ENCODE results near the gene PPRC1. TPM values are rescaled to one million over a fixed set of nuclear protein-coding genes. Genes with fewer than 3 reads are reported as not detected.

Gene PPRC1
- polyA plus RNA-seq, 1 donor from 2014 or later = 6.0 TPM

GRCh38 chr10:102118867-102119266 is 14.0 kb upstream of the PPRC1 start:
- Histone ChIP-seq H3K27ac (ENCODE audit: low read length) (peak overlapping the region; percentile 97), H2AFZ (ENCODE audit: low read depth, low read length) (no peak overlapping the region)

GRCh38 chr10:102119417-102120141 is 13.3 kb upstream of the PPRC1 start:
- no peaks in the 10 kb centered on the region for H3K9me2 ChIP-seq (ENCODE audit: insufficient read depth, low read length)
- no peak overlapping the region for H2AFZ ChIP-seq (ENCODE audit: low read depth, low read length)
- H3K27me3 ChIP-seq (ENCODE audit: insufficient read depth, low read depth, low read length) = no peaks in the 10 kb centered on the region
- no peaks in the 10 kb centered on the region for H4K20me1 ChIP-seq (ENCODE audit: insufficient read depth)
- no peaks in the 10 kb centered on the region for H3K36me3 ChIP-seq (ENCODE audit: insufficient read depth, low read length)
- no peak for TF ChIP-seq SMC3 (conservative IDR thresholded peaks at IDR 0.05; ENCODE audit: poor library complexity)
- peak; percentile 7 for TF ChIP-seq TAF1 (IDR thresholded peaks at IDR 0.05; ENCODE audit: low read depth)
- H3K27ac ChIP-seq (ENCODE audit: low read length) = peak overlapping the region; percentile 97
- H3K4me2 ChIP-seq (ENCODE audit: low read length) = peak overlapping the region; percentile 95
- no peaks in the 10 kb centered on the region for H3F3A ChIP-seq (ENCODE audit: insufficient read depth, low read length, poor library complexity, severe bottlenecking)
- peak overlapping the region; percentile 88 for H3K9ac ChIP-seq (ENCODE audit: low read length)
- no peaks in the 10 kb centered on the region for H3K9me3 ChIP-seq (ENCODE audit: low read length)
- H3K79me2 ChIP-seq (replicated peaks; ENCODE audit: insufficient read depth, low read length) = peaks cover 49% of the 10 kb centered on the region
- peak overlapping the region; percentile 92 for H3K4me3 ChIP-seq (ENCODE audit: low read length)

More at GRCh38 chr10:102118867-102119266, 14.0 kb upstream of the PPRC1 start:
- H3K4me2 ChIP-seq (ENCODE audit: low read length) = peak overlapping the region; percentile 95
- no peak for TF ChIP-seq POLR2AphosphoS5 (IDR thresholded peaks at IDR 0.05)
- peak; percentile 16 for TF ChIP-seq MXI1 (conservative IDR thresholded peaks at IDR 0.05; ENCODE audit: poor library complexity, severe bottlenecking)
- no peak for TF ChIP-seq CTCF (IDR thresholded peaks at IDR 0.05; ENCODE audit: poor library complexity, severe bottlenecking)
- TF ChIP-seq TAF1 (IDR thresholded peaks at IDR 0.05; ENCODE audit: low read depth) = no peak
- H3K27me3 ChIP-seq (ENCODE audit: insufficient read depth, low read depth, low read length) = no peaks in the 10 kb centered on the region
- peak overlapping the region; percentile 88 for H3K9ac ChIP-seq (ENCODE audit: low read length)
- no peaks in the 10 kb centered on the region for H4K20me1 ChIP-seq (ENCODE audit: insufficient read depth)
- no peaks in the 10 kb centered on the region for H3F3A ChIP-seq (ENCODE audit: insufficient read depth, low read length, poor library complexity, severe bottlenecking)
- H3K79me2 ChIP-seq (replicated peaks; ENCODE audit: insufficient read depth, low read length) = peaks cover 55% of the 10 kb centered on the region
- H3K4me3 ChIP-seq (ENCODE audit: low read length) = peak overlapping the region; percentile 92
- no peaks in the 10 kb centered on the region for H3K9me3 ChIP-seq (ENCODE audit: low read length)
- H3K9me2 ChIP-seq (ENCODE audit: insufficient read depth, low read length) = no peaks in the 10 kb centered on the region
- H3K36me3 ChIP-seq (ENCODE audit: insufficient read depth, low read length) = no peaks in the 10 kb centered on the region

DNA sequence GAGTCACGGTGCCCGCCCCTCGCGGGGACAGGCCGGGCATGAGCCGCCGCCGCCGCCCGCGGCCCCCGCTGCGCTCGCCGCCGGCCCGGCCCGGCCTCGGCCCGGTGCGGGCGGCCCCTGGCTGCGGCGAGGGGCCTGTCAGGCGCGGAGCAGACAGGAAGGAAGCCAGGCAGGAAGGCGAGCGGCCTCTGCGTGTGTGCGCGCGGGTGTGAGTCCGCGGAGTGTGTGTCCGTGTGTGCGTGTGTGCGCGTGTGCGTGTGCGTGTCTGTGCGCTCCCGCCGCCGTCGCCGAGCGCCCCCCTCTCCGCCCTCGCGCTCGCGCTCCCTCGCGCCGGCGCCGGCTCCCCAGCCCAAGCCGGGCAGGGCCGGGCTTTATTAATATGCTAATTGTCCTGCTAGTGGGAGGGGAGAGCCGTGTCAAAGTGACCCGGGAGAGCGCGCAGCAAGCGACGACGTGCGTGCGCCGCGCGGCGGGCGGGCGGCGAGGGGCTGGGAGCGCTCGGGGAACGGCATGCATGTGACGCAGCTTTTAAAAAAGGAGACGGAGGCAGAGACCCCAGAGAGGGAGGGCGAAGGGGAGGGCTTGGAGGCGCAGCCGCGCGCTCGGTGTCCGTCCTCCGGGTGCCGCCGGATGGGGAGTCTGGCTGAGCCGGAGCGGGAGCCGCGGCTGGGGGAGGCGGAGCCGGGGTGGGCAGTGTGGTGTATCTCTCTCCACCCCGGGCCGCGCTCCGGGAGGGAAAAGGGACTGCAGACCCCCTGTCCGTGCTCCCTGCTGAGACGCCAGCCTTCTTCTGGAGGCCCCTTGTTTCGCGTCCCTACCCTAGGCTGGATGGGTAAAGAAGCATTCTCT is 12.5 kb upstream of the PPRC1 start, which contains the start of gene LDB1:
Gene LDB1, minus strand, starts transcription at position 227 of the 849 bp plus-strand sequence. CDS start 258 bp downstream, outside the sequence.
- TF ChIP-seq RAD21 (conservative IDR thresholded peaks at IDR 0.05) (no peak), EZH2 (IDR thresholded peaks at IDR 0.05; ENCODE audit: borderline replicate concordance, insufficient read depth, low read length, poor library complexity, severe bottlenecking) (no peak), SMC3 (conservative IDR thresholded peaks at IDR 0.05; ENCODE audit: poor library complexity) (no peak), REST (IDR thresholded peaks at IDR 0.05; ENCODE audit: borderline replicate concordance) (no peak), TAF1 (IDR thresholded peaks at IDR 0.05; ENCODE audit: low read depth) (no peak), MXI1 (conservative IDR thresholded peaks at IDR 0.05; ENCODE audit: poor library complexity, severe bottlenecking) (peak; percentile 89), EP300 (conservative IDR thresholded peaks at IDR 0.05; ENCODE audit: poor library complexity, severe bottlenecking) (peak; percentile 59), POLR2AphosphoS5 (IDR thresholded peaks at IDR 0.05) (peak; percentile 92), CTCF (IDR thresholded peaks at IDR 0.05; ENCODE audit: poor library complexity, severe bottlenecking) (peak; percentile 31)
- Histone ChIP-seq H3K27ac (ENCODE audit: low read length) (peak within 1 kb of the TSS; percentile 97), H3K9ac (ENCODE audit: low read length) (peak within 1 kb of the TSS; percentile 88), H3K79me2 (replicated peaks; ENCODE audit: insufficient read depth, low read length) (peaks cover 43% of the 10 kb centered on the region), H2AFZ (ENCODE audit: low read depth, low read length) (peak within 1 kb of the TSS; percentile 76), H3K9me3 (ENCODE audit: low read length) (no peaks in the 10 kb centered on the region), H3F3A (ENCODE audit: insufficient read depth, low read length, poor library complexity, severe bottlenecking) (no peaks in the 10 kb centered on the region), H3K36me3 (ENCODE audit: insufficient read depth, low read length) (no peaks in the 10 kb centered on the region), H3K27me3 (ENCODE audit: insufficient read depth, low read depth, low read length) (no peaks in the 10 kb centered on the region), H4K20me1 (ENCODE audit: insufficient read depth) (no peaks in the 10 kb centered on the region), H3K4me2 (ENCODE audit: low read length) (peak within 1 kb of the TSS; percentile 95), H3K9me2 (ENCODE audit: insufficient read depth, low read length) (no peaks in the 10 kb centered on the region), H3K4me3 (ENCODE audit: low read length) (peak within 1 kb of the TSS; percentile 92)
